ENCODE results near the gene AKAP1.

- TF ChIP-seq POLR2AphosphoS5 (IDR thresholded peaks at IDR 0.05; ENCODE audit: low read depth, low read length) (no peak), POLR2A (IDR thresholded peaks at IDR 0.05; ENCODE audit: low read depth, low read length) (no peak), TAF1 (IDR thresholded peaks at IDR 0.05; ENCODE audit: low read depth, low read length) (no peak), POU2F2 (IDR thresholded peaks at IDR 0.05; ENCODE audit: low read depth, low read length) (no peak), PAX5 (IDR thresholded peaks at IDR 0.05; ENCODE audit: insufficient read depth, low read length, severe bottlenecking) (no peak)
Measured at GRCh38 chr17:57166803-57167202, 81.8 kb downstream of the AKAP1 start.
